ENCODE measurements around the gene GOLGA1. TPM values are rescaled to one million over a fixed set of nuclear protein-coding genes. Genes with fewer than 3 reads are reported as not detected.

GOLGA1 gene
- total and polyA plus RNA-seq, 10 of the 15 experiments (the other 5 are each of a cell fraction or from before 2014, with no cell fraction given): 2.9 to 14.1 (median 8.1) TPM

GRCh38 chr9:124830593-124830992 is 110.3 kb downstream of the GOLGA1 start:
- no peaks in the 10 kb centered on the region for H3K79me2 ChIP-seq (ENCODE audit: control insufficient read depth, insufficient read depth, low read length)
- CTCF ChIA-PET: interaction anchor here (0.6 to 4.1 kb wide), 3 partner anchors 10 to 98 kb away, joined by 3 to 21 read pairs (median 4); no protein-coding TSS in a partner anchor
- DNase-seq (ENCODE audit: low read depth, low spot score) (no peak), FAIRE-seq (no peak), ATAC-seq (no peak)
- TF ChIP-seq ZNF274 (IDR thresholded peaks at IDR 0.05; ENCODE audit: insufficient read depth, insufficient read length) (no peak), CUX1 (IDR thresholded peaks at IDR 0.05; ENCODE audit: insufficient replicate concordance, low read depth, low read length) (no peak), EZH2 (IDR thresholded peaks at IDR 0.05; ENCODE audit: borderline replicate concordance, control insufficient read depth, low read depth, low read length) (no peak), IRF4 (IDR thresholded peaks at IDR 0.05; ENCODE audit: low read depth, low read length) (no peak), STAT3 (IDR thresholded peaks at IDR 0.05; ENCODE audit: low read depth, low read length) (no peak), KAT2A (conservative IDR thresholded peaks at IDR 0.05; ENCODE audit: control insufficient read depth, low read depth, low read length) (no peak), RELA (IDR thresholded peaks at IDR 0.05; ENCODE audit: borderline replicate concordance, partially characterized antibody) (no peak), BHLHE40 (IDR thresholded peaks at IDR 0.05; ENCODE audit: borderline replicate concordance in 1 of 2, low read depth in 2 of 2, low read length in 1 of 2) (no peak), BMI1 (IDR thresholded peaks at IDR 0.05; ENCODE audit: borderline replicate concordance) (no peak), YBX1 (IDR thresholded peaks at IDR 0.05) (no peak), TBL1XR1 (IDR thresholded peaks at IDR 0.05; ENCODE audit: low read depth, low read length) (no peak), NBN (IDR thresholded peaks at IDR 0.05) (no peak), TAF1 (IDR thresholded peaks at IDR 0.05; ENCODE audit: borderline replicate concordance, low read depth, low read length) (no peak), NR2F1 (conservative IDR thresholded peaks at IDR 0.05) (no peak), SREBF2 (IDR thresholded peaks at IDR 0.05; ENCODE audit: low read length) (no peak), ZBTB11 (CRISPR knock-in tag; IDR thresholded peaks at IDR 0.05) (no peak)
- H3K9ac ChIP-seq (ENCODE audit: control insufficient read depth, insufficient read depth, low read length): no peak overlapping the region
- no peaks in the 10 kb centered on the region; the same call in 1 of the 2 replicates for H3K4me1 ChIP-seq (ENCODE audit: control insufficient read depth, insufficient read depth, low read length)
- no peaks in the 10 kb centered on the region for H4K20me1 ChIP-seq (ENCODE audit: control insufficient read depth, insufficient read depth)
- intact Hi-C loops (cut with micrococcal nuclease; ENCODE audit: unreplicated experiment) (no loop called here), in situ Hi-C loops (cut with MboI) (no loop called here)
- H3K27me3 ChIP-seq (replicated peaks in 1 of 2; ENCODE audit: control insufficient read depth in 2 of 2, insufficient read depth in 2 of 2, low read length in 1 of 2): no peaks in the 10 kb centered on the region
- SMC1A ChIA-PET (ENCODE audit: uncharacterized antibody, unreplicated experiment): no interaction called here
- no peaks in the 10 kb centered on the region for H3K9me3 ChIP-seq (replicated peaks; ENCODE audit: control insufficient read depth, insufficient read depth, low read length)
- no TSS peak for BruUV-seq (replicated peaks)
- POLR2A ChIA-PET: interaction anchor here (0.5 kb wide), 1 partner anchor 86 kb away, joined by 5 read pairs; no protein-coding TSS in a partner anchor
- H2AFZ ChIP-seq (ENCODE audit: control insufficient read depth, low read depth, low read length): no peak overlapping the region
- H3K4me2 ChIP-seq (ENCODE audit: control insufficient read depth, insufficient read depth): no peak overlapping the region
- WGBS (ENCODE audit: insufficient coverage, insufficient replicate concordance, low lambda C conversion rate, missing lambda C conversion rate): 65% methylated on average over 4 of the region's 4 CpGs
- H3K36me3 ChIP-seq (ENCODE audit: control insufficient read depth in 2 of 2, insufficient read depth in 2 of 2, low read length in 1 of 2): no peaks in the 10 kb centered on the region
- no peak overlapping the region for H3K4me3 ChIP-seq
- RAD21 ChIA-PET (ENCODE audit: unreplicated experiment): interaction anchor here (0.6 kb wide), 1 partner anchor 215 kb away, joined by 4 read pairs; no protein-coding TSS in a partner anchor
- no peak overlapping the region for H3K27ac ChIP-seq (ENCODE audit: control insufficient read depth, insufficient read depth)
